WERI-Rb-1 (cell line): ENCODE measurements around the gene DUSP8.
"Not testable (repeated sequence)": the region's sequence is repeated elsewhere in the genome, so short reads cannot be mapped to it uniquely, and the experiment has no call there.

Experiments
- DNase-seq: peaks from one replicate; pipeline ENCODE4 v3.0.0-alpha.2; 2020
- H3K27ac ChIP-seq: fragments of 250-450 bp; sonication (Bioruptor Pico); 2 replicates; pipeline ENCODE4 v1.5.1; 2020; ENCODE audit warnings: mild to moderate bottlenecking, moderate library complexity
- H3K27me3 ChIP-seq: fragments of 250-450 bp; sonication (Bioruptor Pico); 2 replicates; pipeline ENCODE4 v1.5.1; 2021; ENCODE audit warnings: mild to moderate bottlenecking, low read depth, moderate library complexity; ENCODE audit not compliant: insufficient read depth, severe bottlenecking
- H3K36me3 ChIP-seq: fragments of 250-450 bp; sonication (Bioruptor Pico); 2 replicates; pipeline ENCODE4 v1.5.1; 2020; ENCODE audit warnings: mild to moderate bottlenecking, moderate library complexity
- H3K4me3 ChIP-seq: 2 replicates; pipeline ENCODE4 v1.5.1; 2011; ENCODE audit warnings: low read depth, mild to moderate bottlenecking, control low read depth, low read length
- H3K9me3 ChIP-seq: fragments of 250-450 bp; sonication (Bioruptor Pico); 2 replicates; pipeline ENCODE4 v1.5.1; 2021; ENCODE audit warnings: mild to moderate bottlenecking, moderate library complexity; ENCODE audit not compliant: severe bottlenecking
- CTCF ChIP-seq: IDR thresholded peaks from 2 replicates; pipeline ENCODE4 v1.5.1; 2011; ENCODE audit warnings: low read depth, mild to moderate bottlenecking, control low read depth, inconsistent platforms, low read length

Gene DUSP8

GRCh38 chr11:1597994-1598380 lies 25.9 kb upstream of the DUSP8 start, which contains the start of gene KRTAP5-2:
KRTAP5-2 (minus strand) TSS chr11:1598294; CDS start chr11:1598250, 44 bp downstream.
- no peaks in the 10 kb centered on the region for H3K9me3 ChIP-seq
- peaks cover 49% of the 10 kb centered on the region for H3K27me3 ChIP-seq
- no peak within 1 kb of the TSS for H3K4me3 ChIP-seq
- no peak for TF ChIP-seq CTCF
- no peak for DNase-seq
- no peaks in the 10 kb centered on the region for H3K36me3 ChIP-seq
- H3K27ac ChIP-seq: no peak within 1 kb of the TSS

GRCh38 chr11:1597331-1597993 lies 25.4 kb upstream of the DUSP8 start:
- H3K27ac ChIP-seq: no peak overlapping the region
- no peak for DNase-seq
- H3K27me3 ChIP-seq: peaks cover 52% of the 10 kb centered on the region
- no peak overlapping the region for H3K4me3 ChIP-seq
- no peak for TF ChIP-seq CTCF
- H3K36me3 ChIP-seq: no peaks in the 10 kb centered on the region
- no peaks in the 10 kb centered on the region for H3K9me3 ChIP-seq

GRCh38 chr11:1596576-1597121 lies 24.6 kb upstream of the DUSP8 start:
- H3K9me3 ChIP-seq, DNase-seq, H3K4me3 ChIP-seq, H3K36me3 ChIP-seq, H3K27ac ChIP-seq: not testable (repeated sequence)
- peaks cover 51% of the 10 kb centered on the region for H3K27me3 ChIP-seq

- peaks cover 51% of the 10 kb centered on the region for H3K27me3 ChIP-seq
- H3K9me3 ChIP-seq, H3K4me3 ChIP-seq, H3K27ac ChIP-seq, DNase-seq, H3K36me3 ChIP-seq: not testable (repeated sequence)
Observed at GRCh38 chr11:1595994-1596575, 24.0 kb upstream of the DUSP8 start.

- H3K27ac ChIP-seq: no peak overlapping the region
- H3K4me3 ChIP-seq: no peak overlapping the region
- no peaks in the 10 kb centered on the region for H3K36me3 ChIP-seq
- no peak for DNase-seq
- no peaks in the 10 kb centered on the region for H3K9me3 ChIP-seq
- H3K27me3 ChIP-seq: peaks cover 57% of the 10 kb centered on the region
- no peak for TF ChIP-seq CTCF
Observed at GRCh38 chr11:1592628-1593027, 20.6 kb upstream of the DUSP8 start.

GRCh38 chr11:1589996-1590395 lies 17.9 kb upstream of the DUSP8 start:
- Histone ChIP-seq H3K9me3 (no peaks in the 10 kb centered on the region), H3K4me3 (no peak overlapping the region), H3K36me3 (no peaks in the 10 kb centered on the region), H3K27me3 (peaks cover 40% of the 10 kb centered on the region), H3K27ac (no peak overlapping the region)
- no peak for DNase-seq
- TF ChIP-seq CTCF: no peak

- not testable (repeated sequence) for DNase-seq, H3K9me3 ChIP-seq, H3K27ac ChIP-seq, H3K4me3 ChIP-seq, H3K36me3 ChIP-seq
- peaks cover 36% of the 10 kb centered on the region for H3K27me3 ChIP-seq
Observed at GRCh38 chr11:1589191-1589963, 17.3 kb upstream of the DUSP8 start.
